K562 (cell line): ENCODE data around the gene PPP4C. TPM values are rescaled to one million over a fixed set of nuclear protein-coding genes. Genes with fewer than 3 reads are reported as not detected.

ENCODE experiments used
- ZNF766 ChIP-seq: fragments of 200-800 bp; sonication (Bioruptor generic); conservative IDR thresholded peaks from 2 replicates; pipeline ENCODE4 v1.6.1; 2016; ENCODE audit warnings: missing genetic modification characterization, missing compliant biosample characterization
- polyA plus RNA-seq, 8 experiments: library from polyadenylated mRNA; depleted of rRNA in 4 of 8; stranded (reverse) in 5 of 8; unstranded in 3 of 8; fragments of >200 nt; fragmentation: Nextera tagmentation in 2 of 8; fragmentation: Illumina TruSeq in 1 of 8; extraction: Ambion mirVana in 2 of 8; extraction: Trizol in 1 of 8; gene quantifications; 2 replicates each; pipeline versions ENCODE4 v1.2.1 to v1.2.3, GENCODE V29; 2011 to 2014; ENCODE audit warnings: inconsistent platforms in 1 of 8, missing spikeins in 1 of 8
- total RNA-seq, 7 experiments: library from RNA; depleted of rRNA in 6 of 7; stranded (reverse); fragments of >200 nt in 6 of 7; fragmentation: Illumina TruSeq in 2 of 7; extraction: Trizol in 2 of 7; gene quantifications; 2 replicates each; pipeline versions ENCODE4 v1.2.1 to v1.2.3, GENCODE V29; 2011 to 2021; ENCODE audit warnings: low replicate concordance in 1 of 7
- TF ChIP-seq, protein P1 (sequence below), 2 experiments: fragments of 450-650 bp in 1 of 2; sonication (generic) in 1 of 2; formaldehyde crosslinking in 1 of 2; IDR thresholded peaks; 2 replicates each; pipeline versions ENCODE4 v1.7.1 to v1.9.0; 2016 to 2022; ENCODE audit warnings: inconsistent platforms in 1 of 2, mild to moderate bottlenecking in 1 of 2, missing genetic modification reagents in 1 of 2
- TF ChIP-seq, protein P2 (sequence below): sonication (generic); formaldehyde crosslinking; IDR thresholded peaks from 2 replicates; pipeline ENCODE4 v1.8.0; 2022; ENCODE audit warnings: mild to moderate bottlenecking, missing genetic modification reagents
- TF ChIP-seq, protein P3 (sequence below), 2 experiments: fragments of 450-650 bp; conservative IDR thresholded peaks; 2 replicates each; pipeline ENCODE4 v1.6.1; 2017; ENCODE audit warnings: mild to moderate bottlenecking in 2 of 2, moderate library complexity in 2 of 2
- TF ChIP-seq, protein P4 (sequence below), 2 experiments: fragments of 450-650 bp; IDR thresholded peaks; 2 replicates each; pipeline ENCODE4 v1.6.1; 2018; ENCODE audit warnings: mild to moderate bottlenecking in 2 of 2, low read depth in 1 of 2; ENCODE audit not compliant: partially characterized antibody in 2 of 2

PPP4C gene
- total and polyA plus RNA-seq, 9 of the 15 experiments (the other 6 are each of a cell fraction or from before 2014, with no cell fraction given) = 3.5 to 183 (median 131) TPM

DNA sequence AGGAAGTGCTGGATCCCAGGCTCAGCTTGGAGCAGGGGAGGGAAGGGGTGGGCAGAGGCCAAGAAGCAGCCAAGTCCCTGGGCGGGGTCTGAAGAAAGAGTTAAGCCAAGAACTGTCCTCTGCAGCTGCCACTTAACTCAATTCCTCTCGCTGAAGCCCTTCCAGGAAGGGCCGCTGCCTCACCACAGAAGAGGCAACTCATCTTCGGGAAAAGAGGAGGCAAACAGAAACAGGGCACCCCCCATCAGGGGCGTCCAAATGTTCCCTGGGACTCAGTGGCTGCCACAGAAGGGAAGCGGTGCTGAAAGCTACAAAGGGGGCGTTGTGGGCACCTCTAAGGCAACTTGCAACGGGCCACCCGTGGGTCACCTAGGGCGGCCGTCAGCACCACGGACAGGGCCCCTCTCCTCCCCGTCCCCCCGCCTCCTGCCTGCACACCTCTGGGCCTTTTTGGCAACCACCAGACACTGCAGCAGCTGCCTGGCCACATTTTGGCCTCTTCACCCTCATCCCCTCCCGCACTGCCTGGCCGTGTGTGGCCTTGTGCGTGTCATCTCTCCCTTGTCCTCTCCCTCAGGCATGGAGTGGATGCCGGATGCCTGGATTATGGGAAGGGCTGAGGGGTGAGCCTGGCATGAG is 47.2 kb upstream of the PPP4C start (continued):
- TF ChIP-seq, protein P1, sequence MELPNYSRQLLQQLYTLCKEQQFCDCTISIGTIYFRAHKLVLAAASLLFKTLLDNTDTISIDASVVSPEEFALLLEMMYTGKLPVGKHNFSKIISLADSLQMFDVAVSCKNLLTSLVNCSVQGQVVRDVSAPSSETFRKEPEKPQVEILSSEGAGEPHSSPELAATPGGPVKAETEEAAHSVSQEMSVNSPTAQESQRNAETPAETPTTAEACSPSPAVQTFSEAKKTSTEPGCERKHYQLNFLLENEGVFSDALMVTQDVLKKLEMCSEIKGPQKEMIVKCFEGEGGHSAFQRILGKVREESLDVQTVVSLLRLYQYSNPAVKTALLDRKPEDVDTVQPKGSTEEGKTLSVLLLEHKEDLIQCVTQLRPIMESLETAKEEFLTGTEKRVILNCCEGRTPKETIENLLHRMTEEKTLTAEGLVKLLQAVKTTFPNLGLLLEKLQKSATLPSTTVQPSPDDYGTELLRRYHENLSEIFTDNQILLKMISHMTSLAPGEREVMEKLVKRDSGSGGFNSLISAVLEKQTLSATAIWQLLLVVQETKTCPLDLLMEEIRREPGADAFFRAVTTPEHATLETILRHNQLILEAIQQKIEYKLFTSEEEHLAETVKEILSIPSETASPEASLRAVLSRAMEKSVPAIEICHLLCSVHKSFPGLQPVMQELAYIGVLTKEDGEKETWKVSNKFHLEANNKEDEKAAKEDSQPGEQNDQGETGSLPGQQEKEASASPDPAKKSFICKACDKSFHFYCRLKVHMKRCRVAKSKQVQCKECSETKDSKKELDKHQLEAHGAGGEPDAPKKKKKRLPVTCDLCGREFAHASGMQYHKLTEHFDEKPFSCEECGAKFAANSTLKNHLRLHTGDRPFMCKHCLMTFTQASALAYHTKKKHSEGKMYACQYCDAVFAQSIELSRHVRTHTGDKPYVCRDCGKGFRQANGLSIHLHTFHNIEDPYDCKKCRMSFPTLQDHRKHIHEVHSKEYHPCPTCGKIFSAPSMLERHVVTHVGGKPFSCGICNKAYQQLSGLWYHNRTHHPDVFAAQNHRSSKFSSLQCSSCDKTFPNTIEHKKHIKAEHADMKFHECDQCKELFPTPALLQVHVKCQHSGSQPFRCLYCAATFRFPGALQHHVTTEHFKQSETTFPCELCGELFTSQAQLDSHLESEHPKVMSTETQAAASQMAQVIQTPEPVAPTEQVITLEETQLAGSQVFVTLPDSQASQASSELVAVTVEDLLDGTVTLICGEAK (IDR thresholded peaks at IDR 0.05) = 0 out of 2 replicates have a peak, but pooled peaks have one; percentile 13
- TF ChIP-seq, protein P1 (CRISPR knock-in tag; IDR thresholded peaks at IDR 0.05) = no peak
- TF ChIP-seq ZNF766 (CRISPR knock-in tag) = peak; percentile 54; the same call in 1 of the 2 replicates
- TF ChIP-seq, protein P2, sequence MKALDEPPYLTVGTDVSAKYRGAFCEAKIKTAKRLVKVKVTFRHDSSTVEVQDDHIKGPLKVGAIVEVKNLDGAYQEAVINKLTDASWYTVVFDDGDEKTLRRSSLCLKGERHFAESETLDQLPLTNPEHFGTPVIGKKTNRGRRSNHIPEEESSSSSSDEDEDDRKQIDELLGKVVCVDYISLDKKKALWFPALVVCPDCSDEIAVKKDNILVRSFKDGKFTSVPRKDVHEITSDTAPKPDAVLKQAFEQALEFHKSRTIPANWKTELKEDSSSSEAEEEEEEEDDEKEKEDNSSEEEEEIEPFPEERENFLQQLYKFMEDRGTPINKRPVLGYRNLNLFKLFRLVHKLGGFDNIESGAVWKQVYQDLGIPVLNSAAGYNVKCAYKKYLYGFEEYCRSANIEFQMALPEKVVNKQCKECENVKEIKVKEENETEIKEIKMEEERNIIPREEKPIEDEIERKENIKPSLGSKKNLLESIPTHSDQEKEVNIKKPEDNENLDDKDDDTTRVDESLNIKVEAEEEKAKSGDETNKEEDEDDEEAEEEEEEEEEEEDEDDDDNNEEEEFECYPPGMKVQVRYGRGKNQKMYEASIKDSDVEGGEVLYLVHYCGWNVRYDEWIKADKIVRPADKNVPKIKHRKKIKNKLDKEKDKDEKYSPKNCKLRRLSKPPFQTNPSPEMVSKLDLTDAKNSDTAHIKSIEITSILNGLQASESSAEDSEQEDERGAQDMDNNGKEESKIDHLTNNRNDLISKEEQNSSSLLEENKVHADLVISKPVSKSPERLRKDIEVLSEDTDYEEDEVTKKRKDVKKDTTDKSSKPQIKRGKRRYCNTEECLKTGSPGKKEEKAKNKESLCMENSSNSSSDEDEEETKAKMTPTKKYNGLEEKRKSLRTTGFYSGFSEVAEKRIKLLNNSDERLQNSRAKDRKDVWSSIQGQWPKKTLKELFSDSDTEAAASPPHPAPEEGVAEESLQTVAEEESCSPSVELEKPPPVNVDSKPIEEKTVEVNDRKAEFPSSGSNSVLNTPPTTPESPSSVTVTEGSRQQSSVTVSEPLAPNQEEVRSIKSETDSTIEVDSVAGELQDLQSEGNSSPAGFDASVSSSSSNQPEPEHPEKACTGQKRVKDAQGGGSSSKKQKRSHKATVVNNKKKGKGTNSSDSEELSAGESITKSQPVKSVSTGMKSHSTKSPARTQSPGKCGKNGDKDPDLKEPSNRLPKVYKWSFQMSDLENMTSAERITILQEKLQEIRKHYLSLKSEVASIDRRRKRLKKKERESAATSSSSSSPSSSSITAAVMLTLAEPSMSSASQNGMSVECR (CRISPR knock-in tag) = 0 out of 2 replicates have a peak, but pooled peaks have one; percentile 29
- TF ChIP-seq, protein P3, sequence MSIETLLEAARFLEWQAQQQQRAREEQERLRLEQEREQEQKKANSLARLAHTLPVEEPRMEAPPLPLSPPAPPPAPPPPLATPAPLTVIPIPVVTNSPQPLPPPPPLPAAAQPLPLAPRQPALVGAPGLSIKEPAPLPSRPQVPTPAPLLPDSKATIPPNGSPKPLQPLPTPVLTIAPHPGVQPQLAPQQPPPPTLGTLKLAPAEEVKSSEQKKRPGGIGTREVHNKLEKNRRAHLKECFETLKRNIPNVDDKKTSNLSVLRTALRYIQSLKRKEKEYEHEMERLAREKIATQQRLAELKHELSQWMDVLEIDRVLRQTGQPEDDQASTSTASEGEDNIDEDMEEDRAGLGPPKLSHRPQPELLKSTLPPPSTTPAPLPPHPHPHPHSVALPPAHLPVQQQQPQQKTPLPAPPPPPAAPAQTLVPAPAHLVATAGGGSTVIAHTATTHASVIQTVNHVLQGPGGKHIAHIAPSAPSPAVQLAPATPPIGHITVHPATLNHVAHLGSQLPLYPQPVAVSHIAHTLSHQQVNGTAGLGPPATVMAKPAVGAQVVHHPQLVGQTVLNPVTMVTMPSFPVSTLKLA (conservative IDR thresholded peaks at IDR 0.05) = no peak
- TF ChIP-seq, protein P4, sequence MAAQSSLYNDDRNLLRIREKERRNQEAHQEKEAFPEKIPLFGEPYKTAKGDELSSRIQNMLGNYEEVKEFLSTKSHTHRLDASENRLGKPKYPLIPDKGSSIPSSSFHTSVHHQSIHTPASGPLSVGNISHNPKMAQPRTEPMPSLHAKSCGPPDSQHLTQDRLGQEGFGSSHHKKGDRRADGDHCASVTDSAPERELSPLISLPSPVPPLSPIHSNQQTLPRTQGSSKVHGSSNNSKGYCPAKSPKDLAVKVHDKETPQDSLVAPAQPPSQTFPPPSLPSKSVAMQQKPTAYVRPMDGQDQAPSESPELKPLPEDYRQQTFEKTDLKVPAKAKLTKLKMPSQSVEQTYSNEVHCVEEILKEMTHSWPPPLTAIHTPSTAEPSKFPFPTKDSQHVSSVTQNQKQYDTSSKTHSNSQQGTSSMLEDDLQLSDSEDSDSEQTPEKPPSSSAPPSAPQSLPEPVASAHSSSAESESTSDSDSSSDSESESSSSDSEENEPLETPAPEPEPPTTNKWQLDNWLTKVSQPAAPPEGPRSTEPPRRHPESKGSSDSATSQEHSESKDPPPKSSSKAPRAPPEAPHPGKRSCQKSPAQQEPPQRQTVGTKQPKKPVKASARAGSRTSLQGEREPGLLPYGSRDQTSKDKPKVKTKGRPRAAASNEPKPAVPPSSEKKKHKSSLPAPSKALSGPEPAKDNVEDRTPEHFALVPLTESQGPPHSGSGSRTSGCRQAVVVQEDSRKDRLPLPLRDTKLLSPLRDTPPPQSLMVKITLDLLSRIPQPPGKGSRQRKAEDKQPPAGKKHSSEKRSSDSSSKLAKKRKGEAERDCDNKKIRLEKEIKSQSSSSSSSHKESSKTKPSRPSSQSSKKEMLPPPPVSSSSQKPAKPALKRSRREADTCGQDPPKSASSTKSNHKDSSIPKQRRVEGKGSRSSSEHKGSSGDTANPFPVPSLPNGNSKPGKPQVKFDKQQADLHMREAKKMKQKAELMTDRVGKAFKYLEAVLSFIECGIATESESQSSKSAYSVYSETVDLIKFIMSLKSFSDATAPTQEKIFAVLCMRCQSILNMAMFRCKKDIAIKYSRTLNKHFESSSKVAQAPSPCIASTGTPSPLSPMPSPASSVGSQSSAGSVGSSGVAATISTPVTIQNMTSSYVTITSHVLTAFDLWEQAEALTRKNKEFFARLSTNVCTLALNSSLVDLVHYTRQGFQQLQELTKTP (IDR thresholded peaks at IDR 0.05; ENCODE audit: low read depth in 1 of 2, partially characterized antibody in 2 of 2) = peak in 1 of 2 experiments; percentile 78
